Immature natural killer cell (primary cell): Measurements from ENCODE around the gene PSMD5. TPM values are rescaled to one million over a fixed set of nuclear protein-coding genes. Genes with fewer than 3 reads are reported as not detected.

ENCODE experiments used
- DNase-seq, 3 donors: peaks; one replicate each; pipeline ENCODE4 v3.0.0; 2022; ENCODE audit warnings: mixed read lengths in 1 of 3
- H3K27ac Mint-ChIP-seq, 6 donors: one replicate each; pipeline ENCODE4 v1.8.0; 2020; ENCODE audit warnings: mixed read lengths in 6 of 6, mild to moderate bottlenecking in 5 of 6, inconsistent platforms in 4 of 6, moderate library complexity in 3 of 6
- H3K27me3 Mint-ChIP-seq, 3 donors: one replicate each; pipeline ENCODE4 v1.8.0; 2020 to 2021; ENCODE audit warnings: low read depth in 3 of 3, mild to moderate bottlenecking in 3 of 3, mixed read lengths in 3 of 3, moderate library complexity in 3 of 3, inconsistent platforms in 1 of 3
- H3K36me3 Mint-ChIP-seq, 3 donors: one replicate each; pipeline ENCODE4 v1.8.0; 2020; ENCODE audit warnings: mixed read lengths in 3 of 3, inconsistent platforms in 2 of 3, mild to moderate bottlenecking in 2 of 3
- H3K4me1 Mint-ChIP-seq, 2 donors: one replicate each; pipeline ENCODE4 v1.8.0; 2020; ENCODE audit warnings: inconsistent platforms in 2 of 2, mild to moderate bottlenecking in 2 of 2, mixed read lengths in 2 of 2, moderate library complexity in 1 of 2
- H3K4me3 Mint-ChIP-seq, 5 donors: one replicate each; pipeline ENCODE4 v1.8.0; 2020; ENCODE audit warnings: mild to moderate bottlenecking in 5 of 5, mixed read lengths in 5 of 5, inconsistent platforms in 3 of 5, moderate library complexity in 3 of 5
- H3K9me3 Mint-ChIP-seq, 6 donors: one replicate each; pipeline ENCODE4 v1.8.0; 2020; ENCODE audit warnings: mild to moderate bottlenecking in 6 of 6, mixed read lengths in 6 of 6, inconsistent platforms in 4 of 6, moderate library complexity in 3 of 6
- polyA plus RNA-seq, 3 donors: library from polyadenylated mRNA; unstranded; fragments of 300-500 nt; fragmentation: Illumina TruSeq; gene quantifications; one replicate each; pipeline ENCODE4 v1.2.3, GENCODE V29; 2021

PSMD5 gene
- polyA plus RNA-seq, 3 donors from 2014 or later, result 10.1 to 23.1 (median 13.3) TPM

DNA sequence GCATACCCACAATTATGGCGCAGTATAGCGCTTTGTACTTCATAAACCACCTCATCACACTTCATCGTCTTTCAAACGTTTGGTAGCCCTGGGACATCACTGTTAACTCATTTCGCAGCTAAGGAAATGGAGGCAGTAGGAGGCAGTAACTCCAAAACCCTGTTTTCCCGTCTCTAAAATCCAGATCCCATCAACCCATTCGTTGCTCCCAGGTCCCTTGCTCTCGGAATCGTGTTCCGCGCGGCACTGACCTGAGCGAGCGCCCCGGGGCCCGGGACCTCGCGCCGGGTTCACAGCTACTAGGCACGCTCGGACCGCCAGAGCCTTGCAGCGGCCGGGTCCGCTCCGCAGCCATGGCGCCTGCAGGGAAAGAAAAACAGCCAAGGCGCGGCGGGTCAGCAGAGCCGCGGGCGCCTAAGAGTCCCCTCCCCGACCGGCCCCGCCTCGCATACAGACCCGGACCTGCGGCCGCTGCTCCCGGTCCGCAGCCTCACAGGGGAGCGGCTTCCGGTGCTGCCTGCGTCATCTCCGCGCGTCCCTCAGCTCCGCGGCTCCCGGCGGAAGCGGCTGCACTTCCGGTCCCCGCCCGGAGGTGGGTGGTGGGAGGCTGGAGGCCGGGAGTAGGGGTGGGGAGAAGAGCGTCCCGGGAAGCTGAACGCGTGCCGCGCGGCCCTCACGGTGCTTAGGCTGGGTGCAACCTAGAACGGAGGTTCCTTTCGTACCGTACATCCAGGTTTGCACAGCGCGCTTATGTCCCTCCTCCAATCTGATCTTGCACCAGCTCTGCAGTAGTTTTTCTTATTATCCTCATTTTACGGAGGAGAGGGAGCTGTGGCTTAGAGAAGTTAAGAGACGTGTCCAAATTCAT, 49.6 kb downstream of the PSMD5 start, which contains the start of gene FBXW2:
Gene FBXW2 (minus strand): TSS at position 519 of the 868 bp plus-strand sequence. CDS start 5,158 bp downstream, outside the sequence.
- Mint-ChIP-seq H3K4me1 (peaks cover 52 to 56% of the 10 kb centered on the region in 2 donors), H3K4me3 (peak within 1 kb of the TSS; percentile 90 to 95 (median 93)), H3K36me3 (peaks cover 0 to 13% (median 3%) of the 10 kb centered on the region in 3 donors), H3K27ac (peak within 1 kb of the TSS; percentile 89 to 96 (median 94)), H3K9me3 (no peaks in the 10 kb centered on the region), H3K27me3 (peaks cover 0 to 12% (median 0%) of the 10 kb centered on the region in 3 donors)
- DNase-seq, result peak; percentile 80 to 84 (median 83)

GRCh38 chr9:120791161-120791560, 51.6 kb downstream of the PSMD5 start:
- no peak for DNase-seq
- H3K4me3 Mint-ChIP-seq, result peak overlapping the region in 3 of 5 donors; percentile 70 to 95 (median 93)
- H3K4me1 Mint-ChIP-seq, result peaks cover 67 to 76% of the 10 kb centered on the region in 2 donors
- peak overlapping the region; percentile 82 to 96 (median 88) for H3K27ac Mint-ChIP-seq
- peaks cover 0 to 12% (median 0%) of the 10 kb centered on the region in 3 donors for H3K27me3 Mint-ChIP-seq
- H3K36me3 Mint-ChIP-seq, result peaks cover 3 to 17% (median 6%) of the 10 kb centered on the region in 3 donors
- H3K9me3 Mint-ChIP-seq, result no peaks in the 10 kb centered on the region

GRCh38 chr9:120787933-120788332, 54.8 kb downstream of the PSMD5 start:
- Mint-ChIP-seq H3K4me1 (peaks cover 69 to 87% of the 10 kb centered on the region in 2 donors), H3K4me3 (no peak overlapping the region), H3K27ac (peak overlapping the region in 2 of 6 donors; percentile 44 to 61)

GRCh38 chr9:120783602-120784047, 59.1 kb downstream of the PSMD5 start:
- Mint-ChIP-seq H3K4me1 (peaks cover 57 to 78% of the 10 kb centered on the region in 2 donors), H3K36me3 (peaks cover 11 to 19% (median 16%) of the 10 kb centered on the region in 3 donors), H3K27ac (peak overlapping the region in 5 of 6 donors; percentile 3 to 53 (median 32)), H3K27me3 (no peaks in the 10 kb centered on the region), H3K4me3 (no peak overlapping the region), H3K9me3 (no peaks in the 10 kb centered on the region)
- DNase-seq, result no peak

More at GRCh38 chr9:120787933-120788332, 54.8 kb downstream of the PSMD5 start:
- Mint-ChIP-seq H3K36me3 (peaks cover 13 to 25% (median 14%) of the 10 kb centered on the region in 3 donors), H3K9me3 (no peaks in the 10 kb centered on the region), H3K27me3 (peaks cover 0 to 4% (median 0%) of the 10 kb centered on the region in 3 donors)
- DNase-seq, result no peak

DNA sequence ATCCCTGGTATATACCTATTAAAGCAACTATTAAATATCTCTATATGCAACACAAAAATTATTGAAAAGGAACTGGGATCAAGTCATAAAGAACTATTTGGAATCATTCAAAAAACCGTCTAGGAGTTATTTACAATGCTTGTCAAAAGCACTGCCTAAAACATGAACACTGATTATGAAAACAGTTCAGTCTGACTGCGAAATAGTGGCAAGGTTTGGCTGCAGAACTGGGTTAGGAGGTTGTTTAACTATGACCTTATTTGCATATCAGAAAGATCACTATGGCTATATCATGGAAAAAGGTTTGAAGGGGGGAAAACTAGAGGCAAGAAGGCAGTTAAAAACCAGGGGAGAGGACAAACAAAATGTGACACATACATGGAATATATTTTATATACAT, 61.5 kb downstream of the PSMD5 start:
- H3K4me3 Mint-ChIP-seq, result no peak overlapping the region
- no peaks in the 10 kb centered on the region for H3K9me3 Mint-ChIP-seq
- H3K36me3 Mint-ChIP-seq, result peaks cover 18 to 34% (median 33%) of the 10 kb centered on the region in 3 donors
- H3K27me3 Mint-ChIP-seq, result no peaks in the 10 kb centered on the region
- peaks cover 41 to 65% of the 10 kb centered on the region in 2 donors for H3K4me1 Mint-ChIP-seq
- H3K27ac Mint-ChIP-seq, result peak overlapping the region in 1 of 6 donors; percentile 1
- DNase-seq, result no peak

- DNase-seq, result peak; percentile 14 to 39 (median 27)
- peak overlapping the region; percentile 20 to 57 (median 30) for H3K27ac Mint-ChIP-seq
- H3K9me3 Mint-ChIP-seq, result no peaks in the 10 kb centered on the region
- peaks cover 38 to 57% of the 10 kb centered on the region in 2 donors for H3K4me1 Mint-ChIP-seq
- H3K36me3 Mint-ChIP-seq, result peaks cover 17 to 33% (median 33%) of the 10 kb centered on the region in 3 donors
- peaks cover 0 to 3% (median 0%) of the 10 kb centered on the region in 3 donors for H3K27me3 Mint-ChIP-seq
- H3K4me3 Mint-ChIP-seq, result peak overlapping the region in 4 of 5 donors; percentile 1 to 18 (median 14)
These were observed 62.4 kb downstream of the PSMD5 start for GRCh38 chr9:120780367-120780766.

DNA sequence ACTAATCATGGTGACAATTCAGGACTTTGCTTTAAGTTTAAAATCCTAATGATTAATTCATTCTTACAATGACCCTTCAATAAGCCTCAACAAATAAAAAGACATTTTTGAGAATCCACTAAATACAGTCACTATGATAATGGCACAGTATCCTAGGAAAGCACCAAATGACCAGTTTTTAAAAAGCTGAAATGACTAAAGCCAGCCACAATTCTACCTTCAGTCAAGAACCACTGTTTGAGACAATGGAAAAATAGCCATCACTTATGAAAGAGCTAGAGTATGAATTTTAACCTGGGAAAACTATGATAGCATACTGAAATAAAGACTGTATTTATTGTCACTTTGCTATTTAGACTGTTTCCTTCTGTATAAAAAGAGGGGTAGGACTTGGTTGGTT, 63.5 kb downstream of the PSMD5 start:
- peaks cover 36 to 53% of the 10 kb centered on the region in 2 donors for H3K4me1 Mint-ChIP-seq
- peak overlapping the region in 1 of 6 donors; percentile 13 for H3K27ac Mint-ChIP-seq
- H3K4me3 Mint-ChIP-seq, result peak overlapping the region in 2 of 5 donors; percentile 4 to 8
- H3K27me3 Mint-ChIP-seq, result peaks cover 0 to 3% (median 0%) of the 10 kb centered on the region in 3 donors
- H3K36me3 Mint-ChIP-seq, result peaks cover 13 to 40% (median 36%) of the 10 kb centered on the region in 3 donors
- DNase-seq, result no peak
- H3K9me3 Mint-ChIP-seq, result no peaks in the 10 kb centered on the region

DNA sequence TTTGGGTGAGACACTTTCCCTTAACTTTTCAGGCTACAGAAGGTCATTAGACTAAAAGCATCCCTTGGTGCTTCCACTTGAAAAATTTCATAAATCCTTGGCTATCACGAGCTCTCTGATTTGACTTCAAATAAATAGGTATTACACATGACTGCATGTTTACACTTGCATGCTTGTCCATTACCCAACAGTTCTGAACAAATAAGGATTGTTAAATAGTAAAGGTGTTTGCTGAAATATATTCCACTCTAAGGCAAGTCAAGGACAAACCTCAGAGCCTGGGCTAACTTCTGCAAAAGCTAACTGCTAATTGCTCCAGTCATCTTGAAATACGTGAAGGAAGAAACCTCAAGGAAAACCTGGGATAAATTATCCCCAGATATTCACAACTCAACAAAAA, 64.0 kb downstream of the PSMD5 start:
- H3K36me3 Mint-ChIP-seq, result peaks cover 13 to 40% (median 34%) of the 10 kb centered on the region in 3 donors
- H3K4me3 Mint-ChIP-seq, result no peak overlapping the region
- no peaks in the 10 kb centered on the region for H3K9me3 Mint-ChIP-seq
- H3K27me3 Mint-ChIP-seq, result peaks cover 0 to 3% (median 0%) of the 10 kb centered on the region in 3 donors
- DNase-seq, result no peak
- peaks cover 31 to 48% of the 10 kb centered on the region in 2 donors for H3K4me1 Mint-ChIP-seq
- no peak overlapping the region for H3K27ac Mint-ChIP-seq

- Mint-ChIP-seq H3K4me3 (no peak overlapping the region), H3K9me3 (no peaks in the 10 kb centered on the region), H3K27ac (peak overlapping the region in 1 of 6 donors; percentile 6), H3K36me3 (peaks cover 20 to 47% (median 32%) of the 10 kb centered on the region in 3 donors), H3K27me3 (peaks cover 0 to 3% (median 0%) of the 10 kb centered on the region in 3 donors), H3K4me1 (peaks cover 24 to 41% of the 10 kb centered on the region in 2 donors)
- DNase-seq, result no peak
These were observed 65.5 kb downstream of the PSMD5 start for GRCh38 chr9:120777229-120777628.

DNA sequence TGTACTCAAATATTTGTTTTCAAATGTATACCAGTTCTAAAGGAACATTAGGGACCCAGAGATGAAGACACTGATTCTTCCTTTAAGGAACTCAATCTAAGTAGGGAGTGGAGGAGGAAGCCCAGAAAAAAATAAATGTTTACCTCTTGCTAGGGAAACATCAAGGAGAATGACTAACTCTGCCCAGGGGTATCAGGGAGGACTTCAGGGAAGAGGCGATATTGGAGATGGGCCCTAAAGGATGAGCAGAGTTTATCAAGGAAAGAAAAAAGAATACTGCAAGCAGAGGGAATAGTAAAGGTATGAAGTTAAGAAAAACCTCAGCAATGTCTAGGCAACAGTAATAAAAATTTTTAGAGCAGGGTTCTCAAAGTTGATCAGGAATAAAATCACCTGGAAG, 65.9 kb downstream of the PSMD5 start:
- no peaks in the 10 kb centered on the region for H3K9me3 Mint-ChIP-seq
- peaks cover 0 to 3% (median 0%) of the 10 kb centered on the region in 3 donors for H3K27me3 Mint-ChIP-seq
- no peak overlapping the region for H3K4me3 Mint-ChIP-seq
- H3K4me1 Mint-ChIP-seq, result peaks cover 24 to 41% of the 10 kb centered on the region in 2 donors
- peak overlapping the region in 1 of 6 donors; percentile 33 for H3K27ac Mint-ChIP-seq
- H3K36me3 Mint-ChIP-seq, result peaks cover 20 to 47% (median 32%) of the 10 kb centered on the region in 3 donors
- no peak for DNase-seq

- Mint-ChIP-seq H3K4me1 (peaks cover 19 to 33% of the 10 kb centered on the region in 2 donors), H3K4me3 (no peak overlapping the region), H3K9me3 (no peaks in the 10 kb centered on the region), H3K27me3 (peaks cover 0 to 3% (median 0%) of the 10 kb centered on the region in 3 donors), H3K27ac (no peak overlapping the region), H3K36me3 (peaks cover 28 to 55% (median 34%) of the 10 kb centered on the region in 3 donors)
- no peak for DNase-seq
These were observed 66.9 kb downstream of the PSMD5 start for GRCh38 chr9:120775859-120776258.

DNA sequence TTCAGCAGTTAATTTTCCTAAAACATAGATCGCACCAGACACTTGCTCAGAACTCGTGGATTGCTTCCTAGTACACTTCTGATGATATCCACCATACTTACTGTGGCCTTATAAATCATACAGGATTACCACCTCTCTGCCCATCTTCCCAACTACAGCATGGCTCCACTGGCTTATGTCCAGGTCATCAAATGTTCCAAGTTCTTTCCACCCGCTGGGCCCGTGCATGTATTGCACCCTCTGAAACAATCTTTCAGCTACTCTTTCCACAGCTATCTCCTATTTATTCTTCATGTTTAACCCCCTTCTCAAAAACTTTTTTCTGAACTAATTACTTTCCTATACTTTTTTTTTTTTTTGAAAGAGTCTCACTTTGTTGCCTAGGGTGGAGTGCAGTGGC, 68.0 kb downstream of the PSMD5 start:
- Mint-ChIP-seq H3K9me3 (no peaks in the 10 kb centered on the region), H3K4me1 (peaks cover 12 to 22% of the 10 kb centered on the region in 2 donors), H3K27ac (peak overlapping the region in 2 of 6 donors; percentile 10 to 32), H3K36me3 (peaks cover 33 to 65% (median 39%) of the 10 kb centered on the region in 3 donors), H3K4me3 (no peak overlapping the region), H3K27me3 (peaks cover 0 to 3% (median 0%) of the 10 kb centered on the region in 3 donors)
- no peak for DNase-seq

DNA sequence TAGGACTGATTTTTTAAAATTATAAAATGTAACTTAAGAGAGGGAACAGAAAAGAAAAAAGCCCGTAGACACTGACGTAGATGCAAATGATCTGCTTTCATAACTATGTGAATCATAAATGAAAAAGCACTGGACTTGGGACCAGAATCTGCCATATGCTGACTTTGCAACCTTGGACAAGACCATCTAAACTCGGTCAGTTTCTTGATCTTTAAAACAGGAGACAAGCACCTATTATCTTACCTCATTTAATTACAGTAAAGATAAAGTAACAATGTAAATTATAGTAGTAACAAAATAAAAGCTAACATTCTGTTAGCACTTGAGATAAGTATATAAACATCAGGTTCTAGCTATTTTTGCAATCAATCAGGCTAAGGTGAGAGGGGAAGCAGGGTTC, 69.5 kb downstream of the PSMD5 start:
- no peak overlapping the region for H3K27ac Mint-ChIP-seq
- peaks cover 33 to 65% (median 36%) of the 10 kb centered on the region in 3 donors for H3K36me3 Mint-ChIP-seq
- H3K4me3 Mint-ChIP-seq, result no peak overlapping the region
- peaks cover 3 to 7% of the 10 kb centered on the region in 2 donors for H3K4me1 Mint-ChIP-seq
- H3K27me3 Mint-ChIP-seq, result peaks cover 0 to 3% (median 0%) of the 10 kb centered on the region in 3 donors
- H3K9me3 Mint-ChIP-seq, result no peaks in the 10 kb centered on the region
- no peak for DNase-seq
